Measurements from ENCODE around the gene APOC1.
"Not testable (repeated sequence)": the region's sequence is repeated elsewhere in the genome, so short reads cannot be mapped to it uniquely, and the experiment has no call there.

APOC1 gene

DNA sequence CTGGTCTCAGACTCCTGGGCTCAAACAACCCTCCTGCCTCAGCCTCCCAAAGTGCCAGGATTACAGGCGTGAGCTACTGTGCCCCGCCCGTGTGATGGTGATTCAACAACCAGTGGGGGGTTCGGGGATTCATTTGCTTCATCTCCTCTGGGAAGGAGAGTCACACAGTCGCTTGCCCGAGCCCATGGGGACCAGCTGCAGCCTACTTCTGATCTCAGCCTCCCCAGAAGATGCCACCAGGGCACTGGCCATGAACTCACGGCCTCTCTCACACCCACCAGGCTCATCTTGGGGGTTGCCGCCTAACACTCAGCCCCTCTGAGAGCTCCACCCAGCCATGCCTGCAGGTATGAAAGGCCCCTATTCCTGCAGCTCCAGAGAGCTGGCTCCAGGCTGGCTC, 16.6 kb upstream of the APOC1 start:
- no peaks in the 10 kb centered on the region for H3K27me3 Mint-ChIP-seq
- peaks cover 59 to 73% of the 10 kb centered on the region in 2 donors for H3K36me3 Mint-ChIP-seq
- H3K4me3 Mint-ChIP-seq = no peak overlapping the region
- no peaks in the 10 kb centered on the region for H3K9me3 Mint-ChIP-seq
- DNase-seq = no peak
- peaks cover 18 to 29% of the 10 kb centered on the region in 2 donors for H3K4me1 Mint-ChIP-seq
- no peak overlapping the region for H3K27ac Mint-ChIP-seq
- no peak for ATAC-seq (replicated peaks)

DNA sequence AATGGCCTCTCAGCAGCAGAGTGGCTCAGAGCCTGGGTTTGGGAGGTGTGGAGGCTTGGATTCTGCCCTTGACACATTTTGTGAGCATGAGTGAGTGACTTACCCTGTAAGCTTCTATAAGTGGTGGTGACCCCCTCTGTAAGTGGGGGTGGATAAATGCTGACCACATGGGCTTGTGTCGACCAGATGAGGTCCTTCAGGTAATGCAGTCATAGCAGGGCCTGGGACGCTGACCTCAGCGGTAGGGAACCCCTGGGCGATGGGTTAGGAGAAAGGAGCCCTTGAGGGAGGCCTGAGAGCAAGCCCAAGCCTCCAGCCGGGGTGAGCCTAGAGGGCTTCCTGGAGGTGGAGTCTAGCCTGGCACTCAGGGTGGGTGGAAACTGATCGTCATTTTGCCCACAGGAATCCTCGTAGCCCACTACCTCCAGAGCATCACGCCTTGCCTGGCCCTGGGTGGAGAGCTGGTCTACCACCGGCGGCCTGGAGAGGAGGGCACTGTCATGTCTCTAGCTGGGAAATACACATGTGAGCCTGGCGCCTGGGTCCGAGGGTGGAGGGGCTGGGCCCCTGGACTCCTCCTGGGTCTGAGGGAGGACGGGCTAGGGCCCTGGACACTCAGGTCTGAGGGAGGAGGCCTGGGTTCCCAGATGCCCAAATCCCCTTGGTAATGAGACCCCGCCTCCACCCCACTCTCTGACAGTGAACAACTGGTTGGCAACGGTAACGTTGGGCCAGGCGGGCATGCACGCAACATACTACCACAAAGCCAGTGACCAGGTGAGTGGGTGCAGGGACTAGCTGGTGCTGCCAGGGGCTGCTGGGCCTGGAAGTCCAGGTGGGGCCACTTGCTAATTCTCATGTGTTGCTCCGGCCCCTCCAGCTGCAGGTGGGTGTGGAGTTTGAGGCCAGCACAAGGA, 13.8 kb upstream of the APOC1 start:
- Mint-ChIP-seq H3K27ac (peak overlapping the region; percentile 59), H3K4me3 (no peak overlapping the region), H3K4me1 (peaks cover 13 to 34% of the 10 kb centered on the region in 2 donors), H3K9me3 (no peaks in the 10 kb centered on the region), H3K27me3 (peaks cover 6 to 7% of the 10 kb centered on the region in 2 donors), H3K36me3 (peaks cover 44 to 59% of the 10 kb centered on the region in 2 donors)
- no peak for DNase-seq
- no peak for ATAC-seq (replicated peaks)

DNA sequence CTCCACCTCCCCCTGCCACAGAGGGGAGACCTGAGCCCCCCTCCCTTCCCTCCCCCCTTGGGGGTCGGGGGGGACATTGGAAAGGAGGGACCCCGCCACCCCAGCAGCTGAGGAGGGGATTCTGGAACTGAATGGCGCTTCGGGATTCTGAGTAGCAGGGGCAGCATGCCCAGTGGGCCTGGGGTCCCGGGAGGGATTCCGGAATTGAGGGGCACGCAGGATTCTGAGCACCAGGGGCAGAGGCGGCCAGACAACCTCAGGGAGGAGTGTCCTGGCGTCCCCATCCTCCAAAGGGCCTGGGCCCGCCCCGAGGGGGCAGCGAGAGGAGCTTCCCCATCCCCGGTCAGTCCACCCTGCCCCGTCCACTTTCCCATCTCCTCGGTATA, 11.2 kb upstream of the APOC1 start:
- peaks cover 28 to 31% of the 10 kb centered on the region in 2 donors for H3K27me3 Mint-ChIP-seq
- no peak overlapping the region for H3K27ac Mint-ChIP-seq
- ATAC-seq (replicated peaks) (peak; percentile 3 to 4), DNase-seq (no peak)
- peaks cover 10 to 37% of the 10 kb centered on the region in 2 donors for H3K4me1 Mint-ChIP-seq
- H3K4me3 Mint-ChIP-seq = no peak overlapping the region
- H3K36me3 Mint-ChIP-seq = peaks cover 27 to 36% of the 10 kb centered on the region in 2 donors
- no peaks in the 10 kb centered on the region for H3K9me3 Mint-ChIP-seq

DNA sequence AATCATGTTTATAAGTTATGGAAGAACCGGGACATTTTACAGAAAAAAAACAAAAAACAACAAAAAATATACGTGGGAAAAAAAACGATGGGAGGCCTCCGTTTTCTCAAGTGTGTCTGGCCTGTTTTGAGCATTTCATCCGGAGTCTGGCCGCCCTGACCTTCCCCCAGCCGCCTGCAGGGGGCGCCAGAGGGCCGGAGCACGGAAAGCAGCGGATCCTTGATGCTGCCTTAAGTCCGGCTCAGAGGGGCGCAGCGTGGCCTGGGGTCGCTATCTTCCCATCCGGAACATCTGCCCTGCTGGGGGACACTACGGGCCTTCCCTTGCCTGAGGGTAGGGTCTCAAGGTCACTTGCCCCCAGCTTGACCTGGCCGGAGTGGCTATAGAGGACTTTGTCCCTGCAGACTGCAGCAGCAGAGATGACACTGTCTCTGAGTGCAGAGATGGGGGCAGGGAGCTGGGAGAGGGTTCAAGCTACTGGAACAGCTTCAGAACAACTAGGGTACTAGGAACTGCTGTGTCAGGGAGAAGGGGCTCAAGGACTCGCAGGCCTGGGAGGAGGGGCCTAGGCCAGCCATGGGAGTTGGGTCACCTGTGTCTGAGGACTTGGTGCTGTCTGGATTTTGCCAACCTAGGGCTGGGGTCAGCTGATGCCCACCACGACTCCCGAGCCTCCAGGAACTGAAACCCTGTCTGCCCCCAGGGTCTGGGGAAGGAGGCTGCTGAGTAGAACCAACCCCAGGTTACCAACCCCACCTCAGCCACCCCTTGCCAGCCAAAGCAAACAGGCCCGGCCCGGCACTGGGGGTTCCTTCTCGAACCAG, 10.6 kb upstream of the APOC1 start:
- Mint-ChIP-seq H3K9me3 (no peaks in the 10 kb centered on the region), H3K4me3 (no peak overlapping the region), H3K27me3 (peaks cover 28 to 32% of the 10 kb centered on the region in 2 donors), H3K27ac (peak overlapping the region; percentile 37), H3K4me1 (peaks cover 10 to 37% of the 10 kb centered on the region in 2 donors), H3K36me3 (peaks cover 27 to 35% of the 10 kb centered on the region in 2 donors)
- DNase-seq (peak; percentile 52), ATAC-seq (replicated peaks) (peak; percentile 69 to 78)

DNA sequence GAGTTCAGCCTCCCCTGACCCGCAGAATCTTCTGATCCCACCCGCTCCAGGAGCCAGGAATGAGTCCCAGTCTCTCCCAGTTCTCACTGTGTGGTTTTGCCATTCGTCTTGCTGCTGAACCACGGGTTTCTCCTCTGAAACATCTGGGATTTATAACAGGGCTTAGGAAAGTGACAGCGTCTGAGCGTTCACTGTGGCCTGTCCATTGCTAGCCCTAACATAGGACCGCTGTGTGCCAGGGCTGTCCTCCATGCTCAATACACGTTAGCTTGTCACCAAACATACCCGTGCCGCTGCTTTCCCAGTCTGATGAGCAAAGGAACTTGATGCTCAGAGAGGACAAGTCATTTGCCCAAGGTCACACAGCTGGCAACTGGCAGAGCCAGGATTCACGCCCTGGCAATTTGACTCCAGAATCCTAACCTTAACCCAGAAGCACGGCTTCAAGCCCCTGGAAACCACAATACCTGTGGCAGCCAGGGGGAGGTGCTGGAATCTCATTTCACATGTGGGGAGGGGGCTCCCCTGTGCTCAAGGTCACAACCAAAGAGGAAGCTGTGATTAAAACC, 9.9 kb upstream of the APOC1 start:
- no peaks in the 10 kb centered on the region for H3K9me3 Mint-ChIP-seq
- no peak overlapping the region for H3K27ac Mint-ChIP-seq
- no peak for ATAC-seq (replicated peaks)
- no peak overlapping the region for H3K4me3 Mint-ChIP-seq
- peaks cover 32% of the 10 kb centered on the region in 2 donors for H3K27me3 Mint-ChIP-seq
- no peak for DNase-seq
- H3K36me3 Mint-ChIP-seq = peaks cover 29 to 35% of the 10 kb centered on the region in 2 donors
- H3K4me1 Mint-ChIP-seq = peaks cover 10 to 37% of the 10 kb centered on the region in 2 donors

DNA sequence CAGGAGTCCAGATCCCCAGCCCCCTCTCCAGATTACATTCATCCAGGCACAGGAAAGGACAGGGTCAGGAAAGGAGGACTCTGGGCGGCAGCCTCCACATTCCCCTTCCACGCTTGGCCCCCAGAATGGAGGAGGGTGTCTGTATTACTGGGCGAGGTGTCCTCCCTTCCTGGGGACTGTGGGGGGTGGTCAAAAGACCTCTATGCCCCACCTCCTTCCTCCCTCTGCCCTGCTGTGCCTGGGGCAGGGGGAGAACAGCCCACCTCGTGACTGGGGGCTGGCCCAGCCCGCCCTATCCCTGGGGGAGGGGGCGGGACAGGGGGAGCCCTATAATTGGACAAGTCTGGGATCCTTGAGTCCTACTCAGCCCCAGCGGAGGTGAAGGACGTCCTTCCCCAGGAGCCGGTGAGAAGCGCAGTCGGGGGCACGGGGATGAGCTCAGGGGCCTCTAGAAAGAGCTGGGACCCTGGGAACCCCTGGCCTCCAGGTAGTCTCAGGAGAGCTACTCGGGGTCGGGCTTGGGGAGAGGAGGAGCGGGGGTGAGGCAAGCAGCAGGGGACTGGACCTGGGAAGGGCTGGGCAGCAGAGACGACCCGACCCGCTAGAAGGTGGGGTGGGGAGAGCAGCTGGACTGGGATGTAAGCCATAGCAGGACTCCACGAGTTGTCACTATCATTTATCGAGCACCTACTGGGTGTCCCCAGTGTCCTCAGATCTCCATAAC, 8.8 kb upstream of the APOC1 start, which contains the start of gene APOE:
APOE (plus strand) TSS at position 360 of the 724 bp plus-strand sequence. CDS start 829 bp downstream, outside the sequence.
- H3K4me3 Mint-ChIP-seq = no peak within 1 kb of the TSS
- H3K27ac Mint-ChIP-seq = peak within 1 kb of the TSS; percentile 31
- peaks cover 10 to 37% of the 10 kb centered on the region in 2 donors for H3K4me1 Mint-ChIP-seq
- H3K9me3 Mint-ChIP-seq = no peaks in the 10 kb centered on the region
- H3K27me3 Mint-ChIP-seq = peaks cover 33 to 37% of the 10 kb centered on the region in 2 donors
- no peak for DNase-seq
- H3K36me3 Mint-ChIP-seq = peaks cover 20 to 25% of the 10 kb centered on the region in 2 donors
- peak in 1 of 2 donors; percentile 13 for ATAC-seq (replicated peaks)

DNA sequence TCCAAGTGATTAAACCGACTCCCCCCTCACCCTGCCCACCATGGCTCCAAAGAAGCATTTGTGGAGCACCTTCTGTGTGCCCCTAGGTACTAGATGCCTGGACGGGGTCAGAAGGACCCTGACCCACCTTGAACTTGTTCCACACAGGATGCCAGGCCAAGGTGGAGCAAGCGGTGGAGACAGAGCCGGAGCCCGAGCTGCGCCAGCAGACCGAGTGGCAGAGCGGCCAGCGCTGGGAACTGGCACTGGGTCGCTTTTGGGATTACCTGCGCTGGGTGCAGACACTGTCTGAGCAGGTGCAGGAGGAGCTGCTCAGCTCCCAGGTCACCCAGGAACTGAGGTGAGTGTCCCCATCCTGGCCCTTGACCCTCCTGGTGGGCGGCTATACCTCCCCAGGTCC, 6.8 kb upstream of the APOC1 start:
- no peak for ATAC-seq (replicated peaks)
- no peak for DNase-seq
- Mint-ChIP-seq H3K4me1 (peaks cover 11 to 40% of the 10 kb centered on the region in 2 donors), H3K27ac (no peak overlapping the region), H3K9me3 (no peaks in the 10 kb centered on the region), H3K27me3 (peaks cover 46 to 56% of the 10 kb centered on the region in 2 donors), H3K4me3 (no peak overlapping the region), H3K36me3 (peaks cover 9 to 11% of the 10 kb centered on the region in 2 donors)

DNA sequence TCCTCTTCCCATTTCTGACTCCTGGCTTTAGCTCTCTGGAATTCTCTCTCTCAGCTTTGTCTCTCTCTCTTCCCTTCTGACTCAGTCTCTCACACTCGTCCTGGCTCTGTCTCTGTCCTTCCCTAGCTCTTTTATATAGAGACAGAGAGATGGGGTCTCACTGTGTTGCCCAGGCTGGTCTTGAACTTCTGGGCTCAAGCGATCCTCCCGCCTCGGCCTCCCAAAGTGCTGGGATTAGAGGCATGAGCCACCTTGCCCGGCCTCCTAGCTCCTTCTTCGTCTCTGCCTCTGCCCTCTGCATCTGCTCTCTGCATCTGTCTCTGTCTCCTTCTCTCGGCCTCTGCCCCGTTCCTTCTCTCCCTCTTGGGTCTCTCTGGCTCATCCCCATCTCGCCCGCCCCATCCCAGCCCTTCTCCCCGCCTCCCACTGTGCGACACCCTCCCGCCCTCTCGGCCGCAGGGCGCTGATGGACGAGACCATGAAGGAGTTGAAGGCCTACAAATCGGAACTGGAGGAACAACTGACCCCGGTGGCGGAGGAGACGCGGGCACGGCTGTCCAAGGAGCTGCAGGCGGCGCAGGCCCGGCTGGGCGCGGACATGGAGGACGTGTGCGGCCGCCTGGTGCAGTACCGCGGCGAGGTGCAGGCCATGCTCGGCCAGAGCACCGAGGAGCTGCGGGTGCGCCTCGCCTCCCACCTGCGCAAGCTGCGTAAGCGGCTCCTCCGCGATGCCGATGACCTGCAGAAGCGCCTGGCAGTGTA, 6.2 kb upstream of the APOC1 start:
- H3K36me3 Mint-ChIP-seq = peaks cover 8 to 9% of the 10 kb centered on the region in 2 donors
- DNase-seq = no peak

DNA sequence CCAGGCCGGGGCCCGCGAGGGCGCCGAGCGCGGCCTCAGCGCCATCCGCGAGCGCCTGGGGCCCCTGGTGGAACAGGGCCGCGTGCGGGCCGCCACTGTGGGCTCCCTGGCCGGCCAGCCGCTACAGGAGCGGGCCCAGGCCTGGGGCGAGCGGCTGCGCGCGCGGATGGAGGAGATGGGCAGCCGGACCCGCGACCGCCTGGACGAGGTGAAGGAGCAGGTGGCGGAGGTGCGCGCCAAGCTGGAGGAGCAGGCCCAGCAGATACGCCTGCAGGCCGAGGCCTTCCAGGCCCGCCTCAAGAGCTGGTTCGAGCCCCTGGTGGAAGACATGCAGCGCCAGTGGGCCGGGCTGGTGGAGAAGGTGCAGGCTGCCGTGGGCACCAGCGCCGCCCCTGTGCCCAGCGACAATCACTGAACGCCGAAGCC, 5.6 kb upstream of the APOC1 start:
- Mint-ChIP-seq H3K9me3 (no peaks in the 10 kb centered on the region), H3K4me3 (no peak overlapping the region), H3K27me3 (peaks cover 56 to 67% of the 10 kb centered on the region in 2 donors), H3K4me1 (peaks cover 15 to 38% of the 10 kb centered on the region in 2 donors), H3K36me3 (peaks cover 3 to 4% of the 10 kb centered on the region in 2 donors), H3K27ac (no peak overlapping the region)
- DNase-seq = no peak
- ATAC-seq (replicated peaks) = no peak

More for the DNA sequence above, 6.2 kb upstream of the APOC1 start:
- H3K27ac Mint-ChIP-seq = no peak overlapping the region
- H3K9me3 Mint-ChIP-seq = no peaks in the 10 kb centered on the region
- H3K4me3 Mint-ChIP-seq = no peak overlapping the region
- H3K27me3 Mint-ChIP-seq = peaks cover 51 to 62% of the 10 kb centered on the region in 2 donors
- ATAC-seq (replicated peaks) = no peak
- H3K4me1 Mint-ChIP-seq = peaks cover 11 to 38% of the 10 kb centered on the region in 2 donors

DNA sequence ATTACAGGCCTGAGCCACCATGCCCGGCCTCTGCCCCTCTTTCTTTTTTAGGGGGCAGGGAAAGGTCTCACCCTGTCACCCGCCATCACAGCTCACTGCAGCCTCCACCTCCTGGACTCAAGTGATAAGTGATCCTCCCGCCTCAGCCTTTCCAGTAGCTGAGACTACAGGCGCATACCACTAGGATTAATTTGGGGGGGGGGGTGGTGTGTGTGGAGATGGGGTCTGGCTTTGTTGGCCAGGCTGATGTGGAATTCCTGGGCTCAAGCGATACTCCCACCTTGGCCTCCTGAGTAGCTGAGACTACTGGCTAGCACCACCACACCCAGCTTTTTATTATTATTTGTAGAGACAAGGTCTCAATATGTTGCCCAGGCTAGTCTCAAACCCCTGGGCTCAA, 4.6 kb upstream of the APOC1 start:
- H3K27me3 Mint-ChIP-seq = peaks cover 61 to 77% of the 10 kb centered on the region in 2 donors
- ATAC-seq (replicated peaks) (no peak), DNase-seq (no peak)
- H3K27ac Mint-ChIP-seq = no peak overlapping the region
- peaks cover 1 to 3% of the 10 kb centered on the region in 2 donors for H3K36me3 Mint-ChIP-seq
- no peaks in the 10 kb centered on the region for H3K9me3 Mint-ChIP-seq
- H3K4me1 Mint-ChIP-seq = peaks cover 23 to 40% of the 10 kb centered on the region in 2 donors
- H3K4me3 Mint-ChIP-seq = no peak overlapping the region

DNA sequence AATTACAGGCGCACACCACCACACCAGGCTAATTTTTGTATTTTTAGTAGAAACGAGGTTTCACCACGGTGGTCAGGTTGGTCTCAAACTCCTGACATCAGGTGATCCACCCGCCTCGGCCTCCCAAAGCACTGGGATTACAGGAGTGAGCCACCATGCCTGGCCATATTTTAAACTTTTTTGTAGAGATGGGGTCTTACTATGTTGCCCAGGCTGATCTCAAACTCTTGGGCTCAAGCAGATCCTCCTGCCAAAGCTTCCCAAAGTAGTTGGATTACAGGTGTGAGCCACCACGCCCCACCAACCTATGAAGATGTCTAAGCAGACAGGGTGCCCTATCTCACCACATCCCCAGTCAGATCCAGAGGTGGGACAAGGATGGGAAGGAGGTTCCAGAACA, 2.5 kb upstream of the APOC1 start:
- H3K4me3 Mint-ChIP-seq; H3K9me3 Mint-ChIP-seq; H3K36me3 Mint-ChIP-seq; H3K27ac Mint-ChIP-seq; ATAC-seq (replicated peaks); DNase-seq: not testable (repeated sequence)
- H3K4me1 Mint-ChIP-seq = peaks cover 17 to 25% of the 10 kb centered on the region in 2 donors
- H3K27me3 Mint-ChIP-seq = peaks cover 41 to 60% of the 10 kb centered on the region in 2 donors

DNA sequence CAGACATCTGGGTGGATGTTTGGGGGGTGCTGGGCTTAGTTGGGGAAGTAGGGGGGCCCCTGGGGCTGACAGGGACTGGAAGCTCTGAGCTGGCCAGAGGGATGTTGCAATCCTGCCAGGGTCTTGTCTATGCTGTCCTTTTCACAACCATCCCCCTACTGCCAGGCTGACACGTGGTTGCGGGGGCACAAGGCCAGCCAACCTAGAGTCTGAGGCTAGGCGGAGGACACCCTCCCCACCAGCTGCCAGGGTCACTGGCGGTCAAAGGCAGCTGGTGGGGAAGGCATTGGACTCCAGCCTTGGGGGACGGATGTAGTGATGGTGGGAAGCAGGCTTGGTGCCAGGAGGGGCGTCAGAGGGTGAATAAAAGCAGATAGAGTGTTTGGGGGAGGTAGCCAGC, 1.6 kb upstream of the APOC1 start:
- DNase-seq = no peak
- H3K27me3 Mint-ChIP-seq = peaks cover 37 to 52% of the 10 kb centered on the region in 2 donors
- no peaks in the 10 kb centered on the region for H3K9me3 Mint-ChIP-seq
- H3K27ac Mint-ChIP-seq = peak overlapping the region; percentile 65
- H3K36me3 Mint-ChIP-seq = peaks cover 3 to 5% of the 10 kb centered on the region in 2 donors
- no peak for ATAC-seq (replicated peaks)
- peaks cover 17 to 25% of the 10 kb centered on the region in 2 donors for H3K4me1 Mint-ChIP-seq
- H3K4me3 Mint-ChIP-seq = no peak overlapping the region
